SU-DHL-6 (cell line): Measurements from ENCODE around the gene CUX1.

Experiments
- H2AFZ ChIP-seq: fragments of 200-600 bp; sonication (generic); 2 replicates; pipeline ENCODE4 v1.6.1; 2014; ENCODE audit warnings: low read depth, mild to moderate bottlenecking, moderate library complexity, mixed read lengths, antibody characterized with exemption, low read length; ENCODE audit not compliant: severe bottlenecking
- H3F3A ChIP-seq: fragments of 200-600 bp; shearing (Covaris generic); 2 replicates; pipeline ENCODE4 v1.6.0; 2016; ENCODE audit warnings: antibody characterized with exemption, mild to moderate bottlenecking; ENCODE audit not compliant: insufficient read depth
- H3K27ac ChIP-seq: fragments of 200-600 bp; sonication (generic); 2 replicates; pipeline ENCODE4 v1.5.1; 2016; ENCODE audit warnings: low read depth, mild to moderate bottlenecking, low read length, moderate library complexity, mixed read lengths
- H3K27me3 ChIP-seq: fragments of 200-600 bp; sonication (generic), shearing (Covaris generic); 2 replicates; pipeline ENCODE4 v1.6.0; 2014; ENCODE audit warnings: mild to moderate bottlenecking, low read length
- H3K36me3 ChIP-seq: fragments of 200-600 bp; sonication (generic); 2 replicates; pipeline ENCODE4 v1.6.1; 2014; ENCODE audit warnings: mild to moderate bottlenecking, low read length, mixed read lengths
- H3K4me2 ChIP-seq: fragments of 300-600, 200-600 bp; shearing (Covaris generic), sonication (generic); 2 replicates; pipeline ENCODE4 v1.6.0; 2014; ENCODE audit warnings: low read length, low read depth, mild to moderate bottlenecking; ENCODE audit not compliant: poor library complexity, severe bottlenecking
- H3K4me3 ChIP-seq: fragments of 200-600 bp; sonication (generic); 2 replicates; pipeline ENCODE4 v1.5.1; 2014; ENCODE audit warnings: antibody characterized with exemption, low read length, mild to moderate bottlenecking, mixed read lengths; ENCODE audit not compliant: insufficient read depth, poor library complexity, severe bottlenecking
- H3K79me2 ChIP-seq: fragments of 200-600 bp; sonication (generic); 2 replicates; pipeline ENCODE4 v1.6.1; 2014; ENCODE audit warnings: mild to moderate bottlenecking, low read length, moderate library complexity; ENCODE audit not compliant: insufficient read depth
- H3K9ac ChIP-seq: fragments of 200-600 bp; sonication (generic); 2 replicates; pipeline ENCODE4 v1.7.0; 2014; ENCODE audit warnings: mild to moderate bottlenecking, low read length
- H3K9me2 ChIP-seq: fragments of 200-600 bp; sonication (generic); replicated peaks from 2 replicates; pipeline ENCODE4 v1.6.1; 2014; ENCODE audit warnings: low read length; ENCODE audit not compliant: insufficient read depth
- H3K9me3 ChIP-seq: fragments of 200-600 bp; sonication (generic); 2 replicates; pipeline ENCODE4 v1.6.1; 2014; ENCODE audit warnings: low read length, mixed read lengths; ENCODE audit not compliant: insufficient read depth
- H4K20me1 ChIP-seq: fragments of 200-600 bp; sonication (generic); 2 replicates; pipeline ENCODE4 v1.6.1; 2014; ENCODE audit warnings: low read depth, mild to moderate bottlenecking, antibody characterized with exemption, low read length, moderate library complexity, mixed read lengths
- CTCF ChIP-seq: fragments of 200-600 bp; sonication (generic); IDR thresholded peaks from one replicate; pipeline ENCODE4 v1.5.1; 2017; ENCODE audit warnings: antibody characterized with exemption, mild to moderate bottlenecking, low read length, moderate library complexity; ENCODE audit not compliant: insufficient read depth, poor library complexity, severe bottlenecking
- EZH2phosphoT487 ChIP-seq: fragments of 200-600 bp; sonication (generic), shearing (Covaris generic); conservative IDR thresholded peaks from 2 replicates; pipeline ENCODE4 v1.6.1; 2018; ENCODE audit warnings: mild to moderate bottlenecking, antibody characterized with exemption, low read length, moderate library complexity, mixed read lengths

Gene CUX1

GRCh38 chr7:101996876-101997275, 179.4 kb downstream of the CUX1 start:
- TF ChIP-seq EZH2phosphoT487, result no peak
- no peak for TF ChIP-seq CTCF
- no peak overlapping the region for H3K4me3 ChIP-seq
- H3K79me2 ChIP-seq, result peaks cover 100% of the 10 kb centered on the region
- H3K9me3 ChIP-seq, result no peaks in the 10 kb centered on the region
- H3K36me3 ChIP-seq, result no peaks in the 10 kb centered on the region
- no peaks in the 10 kb centered on the region for H3K27me3 ChIP-seq
- H3K27ac ChIP-seq, result 0 out of 2 replicates have a peak overlapping the region, but pooled peaks have one; percentile 52
- no peak overlapping the region for H2AFZ ChIP-seq
- 0 out of 2 replicates have a peak, but pooled peaks cover 4% of the 10 kb centered on the region for H4K20me1 ChIP-seq
- no peak overlapping the region for H3K9ac ChIP-seq
- H3K4me2 ChIP-seq, result no peak overlapping the region
- no peaks in the 10 kb centered on the region for H3K9me2 ChIP-seq
- H3F3A ChIP-seq, result peaks cover 6% of the 10 kb centered on the region

- Histone ChIP-seq H4K20me1 (0 out of 2 replicates have a peak, but pooled peaks cover 4% of the 10 kb centered on the region), H3K9me3 (no peaks in the 10 kb centered on the region), H3K79me2 (peaks cover 100% of the 10 kb centered on the region), H3K4me2 (no peak overlapping the region), H3K4me3 (no peak overlapping the region), H3F3A (no peaks in the 10 kb centered on the region), H2AFZ (no peak overlapping the region), H3K27ac (no peak overlapping the region), H3K9ac (no peak overlapping the region), H3K9me2 (no peaks in the 10 kb centered on the region), H3K27me3 (no peaks in the 10 kb centered on the region), H3K36me3 (no peaks in the 10 kb centered on the region)
- TF ChIP-seq EZH2phosphoT487 (no peak), CTCF (no peak)
Observed at GRCh38 chr7:101998029-101998905, 180.8 kb downstream of the CUX1 start.

- TF ChIP-seq EZH2phosphoT487, result no peak
- no peak for TF ChIP-seq CTCF
- Histone ChIP-seq H2AFZ (no peak overlapping the region), H3K4me3 (no peak overlapping the region), H4K20me1 (peaks cover 4% of the 10 kb centered on the region; the same call in 1 of the 2 replicates), H3K36me3 (no peaks in the 10 kb centered on the region), H3K4me2 (no peak overlapping the region), H3F3A (no peaks in the 10 kb centered on the region), H3K79me2 (peaks cover 100% of the 10 kb centered on the region), H3K9ac (no peak overlapping the region), H3K9me2 (no peaks in the 10 kb centered on the region), H3K27ac (no peak overlapping the region), H3K27me3 (no peaks in the 10 kb centered on the region), H3K9me3 (no peaks in the 10 kb centered on the region)
Observed at GRCh38 chr7:101998906-101999240, 181.4 kb downstream of the CUX1 start.
